NCI-H1092 (cell line): ENCODE measurements around the gene ZNF479.
"Not testable (repeated sequence)": the region's sequence is repeated elsewhere in the genome, so short reads cannot be mapped to it uniquely, and the experiment has no call there.

ENCODE experiments used
- DNase-seq: peaks from one replicate; lab custom pipeline; 2025; lab: John Stamatoyannopoulos, UW

Gene ZNF479

DNA sequence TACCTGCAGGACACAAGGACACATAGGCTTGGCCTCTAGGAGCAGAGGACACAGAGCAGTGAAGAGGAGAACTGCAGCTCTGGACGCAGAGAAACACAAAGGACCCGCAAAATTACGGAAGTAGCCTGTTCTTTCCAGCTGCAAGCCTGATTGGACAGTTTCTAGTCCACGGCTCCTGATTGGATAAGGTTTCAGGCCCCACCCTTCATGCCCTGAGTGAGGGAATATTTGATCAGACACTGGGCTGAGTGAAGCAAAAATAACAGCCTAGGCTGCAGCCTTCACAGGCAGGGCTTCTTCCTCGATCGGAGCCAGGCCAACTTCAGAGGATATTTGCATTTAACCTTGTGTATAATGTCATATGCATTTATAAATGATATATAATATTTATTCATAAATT is at the start of gene ZNF479:
ZNF479 (minus strand) TSS at position 101 of the 400 bp plus-strand sequence. CDS start 112 bp downstream, outside the sequence.
- not testable (repeated sequence) for DNase-seq

DNA sequence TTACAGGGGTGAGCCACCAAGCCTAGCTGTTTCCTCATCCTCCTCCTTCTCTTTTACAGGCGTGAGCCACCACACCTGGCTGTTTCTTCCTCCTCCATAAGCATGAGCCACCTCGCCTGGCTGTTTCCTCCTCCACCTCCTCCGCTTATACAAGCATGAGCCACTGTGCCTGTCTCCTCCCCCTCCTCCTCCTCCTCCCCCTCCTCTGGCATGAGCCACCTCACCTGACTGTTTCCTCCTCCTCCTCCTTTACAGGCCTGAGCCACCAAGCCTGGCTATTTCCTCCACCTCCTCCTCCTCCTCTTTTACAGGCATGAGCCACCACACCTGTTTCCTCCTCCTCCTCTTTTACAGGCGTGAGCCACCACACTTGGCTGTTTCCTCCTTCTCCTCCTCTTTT is 49.8 kb upstream of the ZNF479 start:
- no peak for DNase-seq

GRCh38 chr7:57181281-57181680 is 49.0 kb upstream of the ZNF479 start:
- no peak for DNase-seq

- no peak for DNase-seq
Measured at GRCh38 chr7:57179776-57180415, 47.7 kb upstream of the ZNF479 start.

DNA sequence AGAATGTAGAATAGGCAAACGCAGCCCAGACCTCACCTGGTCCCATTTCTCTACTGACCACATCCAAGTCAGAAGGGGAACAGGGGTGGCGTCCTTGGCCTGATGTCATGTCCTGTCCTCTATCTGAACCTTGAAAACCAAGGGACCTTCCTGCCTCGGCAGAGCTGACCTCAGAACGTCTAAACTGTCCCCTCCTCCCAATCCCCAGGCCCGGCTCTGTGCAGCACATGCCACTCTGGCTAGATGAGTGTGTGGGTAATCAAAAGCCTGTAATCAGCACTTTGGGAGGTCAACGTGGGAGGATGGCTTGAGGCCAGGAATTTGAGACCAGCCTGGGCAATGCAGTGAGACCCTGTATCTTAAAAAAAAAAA is 46.5 kb upstream of the ZNF479 start:
- DNase-seq: no peak

DNA sequence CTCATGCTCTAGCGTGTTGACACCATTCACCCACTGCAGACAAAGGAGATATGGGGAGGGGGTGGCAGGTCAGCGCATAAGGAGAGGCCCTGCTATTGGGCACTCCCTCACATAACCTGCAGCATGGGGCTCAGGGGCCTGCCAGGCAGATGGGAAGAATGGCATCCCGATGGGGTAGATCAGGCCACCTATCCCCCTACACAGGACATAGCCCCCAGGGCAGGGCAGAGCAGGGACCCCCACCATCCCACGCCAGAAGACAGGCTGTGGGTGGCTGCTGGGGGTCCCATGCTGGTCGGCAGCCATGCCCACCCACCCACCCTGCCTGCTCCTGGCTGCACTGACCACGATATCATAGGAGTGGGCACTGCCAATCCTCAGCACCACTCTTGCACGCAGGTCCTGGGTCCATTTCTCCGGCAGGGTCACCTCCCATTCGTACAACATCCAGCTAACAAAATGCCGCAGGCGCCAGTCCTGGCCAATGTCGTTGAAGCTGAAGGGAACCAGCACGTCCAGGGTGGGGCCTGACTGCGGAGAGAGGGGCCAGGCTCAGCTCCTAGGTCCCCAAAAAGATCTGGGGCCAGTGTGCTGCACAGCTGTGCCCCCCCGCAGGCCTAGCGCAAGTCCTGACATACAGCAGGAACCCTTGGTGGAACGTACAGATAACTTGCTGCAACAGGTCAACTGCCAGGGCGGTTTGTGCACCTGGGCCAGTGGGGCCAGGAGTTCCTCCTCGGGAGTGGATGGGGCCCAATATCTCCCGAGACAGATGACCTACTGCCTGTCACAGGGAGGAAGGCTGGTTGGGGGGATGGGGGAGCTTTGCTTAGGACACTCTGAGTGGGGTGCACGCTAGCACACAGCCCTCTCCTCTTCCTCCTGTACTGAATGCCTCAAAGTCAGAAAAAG is 45.9 kb upstream of the ZNF479 start:
- DNase-seq: no peak

GRCh38 chr7:57176928-57177635 is 44.8 kb upstream of the ZNF479 start:
- DNase-seq: no peak

DNA sequence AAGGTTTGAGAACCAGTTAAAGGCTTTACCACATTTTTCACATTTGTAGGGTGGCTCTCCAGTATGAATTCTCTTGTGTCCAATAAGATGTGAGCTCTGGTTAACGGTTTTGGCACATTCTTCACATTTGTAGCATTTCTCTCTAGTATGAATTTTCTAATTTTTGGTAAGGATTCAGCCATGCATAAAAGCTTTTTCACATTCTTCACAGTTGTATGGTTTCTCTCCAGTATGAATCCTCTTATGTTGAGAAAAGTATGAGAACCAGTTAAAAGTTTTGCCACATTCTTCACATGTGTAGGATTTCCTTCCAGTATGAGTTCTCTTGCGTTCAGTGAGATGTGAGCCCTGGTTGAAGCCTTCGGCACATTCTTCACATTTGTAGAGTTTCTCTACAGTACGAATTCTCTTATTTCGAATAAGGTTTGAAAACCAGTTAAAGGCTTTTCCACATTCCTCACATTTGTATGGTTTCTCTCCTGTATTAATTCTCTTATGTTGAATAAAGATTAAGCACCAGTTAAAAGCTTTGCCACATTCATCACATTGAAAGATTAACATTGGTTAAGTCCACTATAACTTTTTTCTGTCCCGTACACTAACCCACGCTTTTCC is 33.2 kb upstream of the ZNF479 start:
- DNase-seq: no peak

GRCh38 chr7:57120123-57120784 is 12.0 kb downstream of the ZNF479 start:
- DNase-seq: not testable (repeated sequence)
